A549 (cell line): ENCODE data around the gene MTFMT. TPM values are rescaled to one million over a fixed set of nuclear protein-coding genes. Genes with fewer than 3 reads are reported as not detected.
"Not testable (repeated sequence)": the region's sequence is repeated elsewhere in the genome, so short reads cannot be mapped to it uniquely, and the experiment has no call there.

Experiments used
- ATAC-seq, 2 experiments: fragments of 200-7000 bp in 1 of 2; fragments of >200 bp in 1 of 2; cut with Nextera tagmentation in 1 of 2; cut with Tn5 transposase in 1 of 2; 3 replicates each; pipeline versions ENCODE4 v1.8.0 to v1.9.1; 2018 to 2020; ENCODE audit warnings: mild to moderate bottlenecking in 1 of 2, moderate library complexity in 1 of 2
- CTCF ChIA-PET: fragments of 300-600 bp; sonication (Branson Sonifier 250); formaldehyde crosslinking; extraction: SDS; loops from one replicate; lab custom pipeline; 2021; ENCODE audit warnings: antibody characterized with exemption, inconsistent platforms; lab: Yijun Ruan, JAX
- POLR2A ChIA-PET: fragments of 350-600 bp; formaldehyde crosslinking; extraction: SDS; loops from one replicate; lab custom pipeline; 2021; ENCODE audit warnings: antibody characterized with exemption, inconsistent platforms; lab: Yijun Ruan, JAX
- DNase-seq, 2 experiments: peaks; one replicate each; pipeline versions ENCODE4 v3.0.0 to v3.0.0-alpha.2; 2011 to 2016; ENCODE audit warnings: low read depth in 1 of 2, low spot score in 1 of 2
- FAIRE-seq: peaks from 2 replicates; lab custom pipeline; 2011; peaks lifted over from hg19 to GRCh38; lab: Jason Lieb, UNC
- H3K27ac ChIP-seq, 2 experiments: fragments of >200 bp; sonication (Bioruptor Twin); formaldehyde crosslinking; 3 replicates each; pipeline ENCODE4 v1.5.1; 2016 to 2017
- H3K4me1 ChIP-seq: fragments of >200 bp; sonication (Bioruptor Twin); formaldehyde crosslinking; 3 replicates; pipeline ENCODE4 v1.6.1; 2016
- H3K4me2 ChIP-seq: fragments of >200 bp; sonication (Bioruptor Twin); formaldehyde crosslinking; 3 replicates; pipeline ENCODE4 v1.6.1; 2016
- H3K4me3 ChIP-seq: fragments of >200 bp; sonication (Bioruptor Twin); formaldehyde crosslinking; 3 replicates; pipeline ENCODE4 v1.5.1; 2016
- H3K9me3 ChIP-seq: fragments of >200 bp; sonication (Bioruptor Twin); formaldehyde crosslinking; 3 replicates; pipeline ENCODE4 v1.6.1; 2016
- CBX2 ChIP-seq: fragments of 200-600 bp; sonication (generic); IDR thresholded peaks from 2 replicates; pipeline ENCODE4 v1.6.1; 2016; ENCODE audit warnings: low read depth, mild to moderate bottlenecking, borderline replicate concordance
- EHF ChIP-seq: fragments of 250-450 bp; sonication (Bioruptor Pico); IDR thresholded peaks from 2 replicates; pipeline ENCODE4 v1.5.0; 2020; ENCODE audit warnings: mild to moderate bottlenecking
- ESRRA ChIP-seq: fragments of 150-350 bp; IDR thresholded peaks from 2 replicates; pipeline ENCODE4 v1.6.1; 2014; ENCODE audit warnings: mild to moderate bottlenecking, low read length, borderline replicate concordance
- FOSB ChIP-seq: fragments of 250-450 bp; sonication (Bioruptor Pico); IDR thresholded peaks from 2 replicates; pipeline ENCODE4 v1.5.0; 2020; ENCODE audit warnings: mild to moderate bottlenecking, moderate library complexity
- JUNB ChIP-seq: fragments of >200 bp; sonication (Bioruptor Twin); formaldehyde crosslinking; IDR thresholded peaks from 2 replicates; pipeline ENCODE4 v1.6.1; 2016
- MAFK ChIP-seq: fragments of 450-650 bp; IDR thresholded peaks from 2 replicates; pipeline ENCODE4 v1.6.1; 2014; ENCODE audit not compliant: partially characterized antibody
- MYC ChIP-seq: IDR thresholded peaks from 2 replicates; pipeline ENCODE4 v1.6.1; 2012; ENCODE audit warnings: mild to moderate bottlenecking, inconsistent platforms, low read length, improper control_type of control experiment, borderline replicate concordance
- NFE2L2 ChIP-seq: fragments of 150-350 bp; conservative IDR thresholded peaks from 2 replicates; pipeline ENCODE4 v1.6.1; 2014; ENCODE audit warnings: low read length
- POLR2A ChIP-seq: IDR thresholded peaks from 2 replicates; pipeline ENCODE4 v1.6.1; 2012; ENCODE audit warnings: mild to moderate bottlenecking, low read length
- POLR2AphosphoS2 ChIP-seq: conservative IDR thresholded peaks from 2 replicates; pipeline ENCODE4 v1.6.1; 2012; ENCODE audit warnings: low read length, improper control_type of control experiment, inconsistent platforms
- RCOR1 ChIP-seq: fragments of 150-350 bp; IDR thresholded peaks from 2 replicates; pipeline ENCODE4 v1.6.1; 2014; ENCODE audit warnings: antibody characterized with exemption, low read length, low read depth
- TFCP2L1 ChIP-seq: fragments of 250-450 bp; sonication (Bioruptor Pico); IDR thresholded peaks from 2 replicates; pipeline ENCODE4 v1.5.0; 2021; ENCODE audit warnings: mild to moderate bottlenecking
- ZNF302 ChIP-seq: fragments of 250-450 bp; sonication (Bioruptor Pico); IDR thresholded peaks from 2 replicates; pipeline ENCODE4 v1.9.0; 2021; ENCODE audit warnings: inconsistent platforms, mild to moderate bottlenecking, moderate library complexity
- WGBS: methylation state at CpG from one replicate; pipeline ENCODE4 v1.1.6; 2017; ENCODE audit errors: missing lambda C conversion rate; 5-methylcytosine and 5-hydroxymethylcytosine counted together
- polyA plus RNA-seq, 4 experiments: library from polyadenylated mRNA; depleted of rRNA in 3 of 4; stranded (reverse); fragments of >200 nt; fragmentation: RNase III in 1 of 4; extraction: RNeasy Plus Mini Kit Qiagen cat#74134 plus additional on column Dnase treatment in 1 of 4; gene quantifications; 2 replicates in 3 of 4; 3 replicates in 1 of 4; pipeline ENCODE4 v1.2.3, GENCODE V29; 2011 to 2017
- TF ChIP-seq, protein P1 (sequence below): fragments of 200-600 bp; sonication (generic); IDR thresholded peaks from 2 replicates; pipeline ENCODE4 v1.6.1; 2016; ENCODE audit warnings: antibody characterized with exemption, mild to moderate bottlenecking, moderate library complexity
- TF ChIP-seq, protein P2 (sequence below): fragments of 150-350 bp; IDR thresholded peaks from 2 replicates; pipeline ENCODE4 v1.6.1; 2014; ENCODE audit warnings: low read depth, mild to moderate bottlenecking, low read length
- TF ChIP-seq, protein P3 (sequence below): IDR thresholded peaks from 2 replicates; pipeline ENCODE4 v1.6.1; 2012
- TF ChIP-seq, protein P4 (sequence below): fragments of >200 bp; sonication (Bioruptor Twin); formaldehyde crosslinking; IDR thresholded peaks from 2 replicates; pipeline ENCODE4 v1.6.1; 2016

The MTFMT gene
- polyA plus RNA-seq, 2 of the 4 experiments (the other 2 are of a cell fraction): 21.4 to 23.4 TPM

- TF ChIP-seq, protein P1, sequence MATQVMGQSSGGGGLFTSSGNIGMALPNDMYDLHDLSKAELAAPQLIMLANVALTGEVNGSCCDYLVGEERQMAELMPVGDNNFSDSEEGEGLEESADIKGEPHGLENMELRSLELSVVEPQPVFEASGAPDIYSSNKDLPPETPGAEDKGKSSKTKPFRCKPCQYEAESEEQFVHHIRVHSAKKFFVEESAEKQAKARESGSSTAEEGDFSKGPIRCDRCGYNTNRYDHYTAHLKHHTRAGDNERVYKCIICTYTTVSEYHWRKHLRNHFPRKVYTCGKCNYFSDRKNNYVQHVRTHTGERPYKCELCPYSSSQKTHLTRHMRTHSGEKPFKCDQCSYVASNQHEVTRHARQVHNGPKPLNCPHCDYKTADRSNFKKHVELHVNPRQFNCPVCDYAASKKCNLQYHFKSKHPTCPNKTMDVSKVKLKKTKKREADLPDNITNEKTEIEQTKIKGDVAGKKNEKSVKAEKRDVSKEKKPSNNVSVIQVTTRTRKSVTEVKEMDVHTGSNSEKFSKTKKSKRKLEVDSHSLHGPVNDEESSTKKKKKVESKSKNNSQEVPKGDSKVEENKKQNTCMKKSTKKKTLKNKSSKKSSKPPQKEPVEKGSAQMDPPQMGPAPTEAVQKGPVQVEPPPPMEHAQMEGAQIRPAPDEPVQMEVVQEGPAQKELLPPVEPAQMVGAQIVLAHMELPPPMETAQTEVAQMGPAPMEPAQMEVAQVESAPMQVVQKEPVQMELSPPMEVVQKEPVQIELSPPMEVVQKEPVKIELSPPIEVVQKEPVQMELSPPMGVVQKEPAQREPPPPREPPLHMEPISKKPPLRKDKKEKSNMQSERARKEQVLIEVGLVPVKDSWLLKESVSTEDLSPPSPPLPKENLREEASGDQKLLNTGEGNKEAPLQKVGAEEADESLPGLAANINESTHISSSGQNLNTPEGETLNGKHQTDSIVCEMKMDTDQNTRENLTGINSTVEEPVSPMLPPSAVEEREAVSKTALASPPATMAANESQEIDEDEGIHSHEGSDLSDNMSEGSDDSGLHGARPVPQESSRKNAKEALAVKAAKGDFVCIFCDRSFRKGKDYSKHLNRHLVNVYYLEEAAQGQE: no peak
- TF ChIP-seq FOSB (CRISPR knock-in tag) (no peak), RCOR1 (no peak)
- TF ChIP-seq, protein P2, sequence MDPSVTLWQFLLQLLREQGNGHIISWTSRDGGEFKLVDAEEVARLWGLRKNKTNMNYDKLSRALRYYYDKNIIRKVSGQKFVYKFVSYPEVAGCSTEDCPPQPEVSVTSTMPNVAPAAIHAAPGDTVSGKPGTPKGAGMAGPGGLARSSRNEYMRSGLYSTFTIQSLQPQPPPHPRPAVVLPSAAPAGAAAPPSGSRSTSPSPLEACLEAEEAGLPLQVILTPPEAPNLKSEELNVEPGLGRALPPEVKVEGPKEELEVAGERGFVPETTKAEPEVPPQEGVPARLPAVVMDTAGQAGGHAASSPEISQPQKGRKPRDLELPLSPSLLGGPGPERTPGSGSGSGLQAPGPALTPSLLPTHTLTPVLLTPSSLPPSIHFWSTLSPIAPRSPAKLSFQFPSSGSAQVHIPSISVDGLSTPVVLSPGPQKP: no peak
- TF ChIP-seq, all 56 proteins: peak for 0
Observed at GRCh38 chr15:65021488-65021887, 8.0 kb downstream of the MTFMT start (continued).

DNA sequence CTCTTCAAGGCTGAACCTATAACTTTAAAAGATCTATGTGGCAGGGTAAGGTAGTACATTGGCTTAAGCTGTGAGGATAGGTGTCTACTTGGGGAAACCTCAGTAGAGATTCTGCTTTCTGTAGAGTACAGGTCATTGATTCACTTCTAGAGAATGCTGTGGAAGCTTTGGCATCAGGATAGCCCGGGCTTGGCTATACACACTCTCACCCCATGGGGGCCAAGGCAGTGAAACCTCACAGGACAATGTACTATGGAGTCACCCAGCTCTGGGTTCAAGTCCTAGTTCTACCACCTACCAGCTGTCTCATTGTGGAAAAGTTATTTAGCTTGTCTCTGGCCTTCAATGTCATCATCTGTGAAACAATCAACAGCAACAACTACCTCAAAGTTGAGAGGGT, 9.0 kb downstream of the MTFMT start:
- ATAC-seq: peak; percentile 88 to 96
- TF ChIP-seq POLR2AphosphoS2 (no peak), TFCP2L1 (CRISPR knock-in tag) (no peak), JUNB (no peak), MYC (no peak), POLR2A (no peak), ZNF302 (CRISPR knock-in tag) (no peak), EHF (CRISPR knock-in tag) (no peak), ESRRA (no peak), MAFK (no peak), CBX2 (no peak), NFE2L2 (no peak)
- TF ChIP-seq, protein P3, sequence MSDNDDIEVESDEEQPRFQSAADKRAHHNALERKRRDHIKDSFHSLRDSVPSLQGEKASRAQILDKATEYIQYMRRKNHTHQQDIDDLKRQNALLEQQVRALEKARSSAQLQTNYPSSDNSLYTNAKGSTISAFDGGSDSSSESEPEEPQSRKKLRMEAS: no peak
- TF ChIP-seq, protein P4, sequence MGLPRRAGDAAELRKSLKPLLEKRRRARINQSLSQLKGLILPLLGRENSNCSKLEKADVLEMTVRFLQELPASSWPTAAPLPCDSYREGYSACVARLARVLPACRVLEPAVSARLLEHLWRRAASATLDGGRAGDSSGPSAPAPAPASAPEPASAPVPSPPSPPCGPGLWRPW: no peak
- peak in 1 of 2 experiments; percentile 47 for DNase-seq
- H3K9me3 ChIP-seq: no peaks in the 10 kb centered on the region
- H3K27ac ChIP-seq: no peak overlapping the region
- no peak for FAIRE-seq
- H3K4me1 ChIP-seq: peaks cover 13% of the 10 kb centered on the region; the same call in 2 of the 3 replicates
- no peak overlapping the region for H3K4me2 ChIP-seq
- CTCF ChIA-PET: interaction anchor here (1.3 to 5.2 kb wide), 3 partner anchors 11 to 58 kb away, joined by 5 to 16 read pairs (median 6); no protein-coding TSS in a partner anchor
- H3K4me3 ChIP-seq: no peak overlapping the region
- WGBS: 14% methylated on average over 1 of the region's 1 CpG
- POLR2A ChIA-PET: interaction anchor here (0.7 kb wide), 1 partner anchor 195 kb away, joined by 3 read pairs; the partner anchor contains the start of gene PIF1

DNA sequence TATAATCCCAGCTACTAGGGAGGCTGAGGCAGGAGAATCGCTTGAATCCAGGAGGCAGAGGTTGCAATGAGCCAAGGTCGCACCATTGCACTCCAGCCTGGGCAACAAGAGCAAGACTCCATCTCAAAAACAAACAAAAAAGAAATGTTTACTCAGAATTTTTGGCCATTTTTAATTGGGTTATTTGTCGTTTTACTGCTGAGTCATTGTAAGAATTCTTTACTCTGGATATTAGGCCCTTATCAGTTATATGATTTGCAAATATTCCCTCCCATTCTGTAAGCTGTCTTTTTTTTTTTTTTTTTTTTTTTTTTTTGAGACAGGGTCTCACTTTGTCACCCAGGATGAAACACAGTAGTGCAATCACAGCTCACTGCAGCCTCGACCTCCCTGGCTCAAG, 18.2 kb downstream of the MTFMT start:
- POLR2A ChIA-PET, FAIRE-seq, ATAC-seq, DNase-seq, H3K27ac ChIP-seq, H3K4me2 ChIP-seq, H3K4me1 ChIP-seq, H3K4me3 ChIP-seq: not testable (repeated sequence)
- TF ChIP-seq NFE2L2 (peak; percentile 84), MAFK (peak; percentile 83)
- CTCF ChIA-PET: interaction anchor here (2.8 kb wide), 1 partner anchor 67 kb away, joined by 9 read pairs; no protein-coding TSS in a partner anchor
- H3K9me3 ChIP-seq: peaks cover 15% of the 10 kb centered on the region
- WGBS: 68% methylated on average over 4 of the region's 4 CpGs
